ENCODE measurements around the gene MZB1.

DNA sequence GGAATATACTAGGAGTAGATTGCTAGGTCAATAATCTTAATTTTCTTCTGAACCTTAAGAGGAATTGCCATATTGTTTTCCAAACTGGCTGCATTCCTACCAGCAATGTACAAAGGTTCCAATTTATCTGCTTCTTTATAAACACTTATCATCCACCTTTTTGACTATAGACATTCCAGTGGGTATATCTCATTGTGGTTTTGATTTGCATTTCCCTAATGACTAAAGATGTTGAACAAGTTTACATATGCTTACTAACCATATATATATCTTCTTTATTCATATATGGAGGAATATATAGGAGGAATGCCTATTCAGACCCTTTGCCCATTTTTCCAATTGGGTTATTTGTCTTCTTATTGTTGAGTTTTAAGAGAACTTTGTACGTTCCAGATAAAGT is 42.0 kb upstream of the MZB1 start:
- no peak for TF ChIP-seq TAF1 (conservative IDR thresholded peaks at IDR 0.05)
- TF ChIP-seq, protein P1, sequence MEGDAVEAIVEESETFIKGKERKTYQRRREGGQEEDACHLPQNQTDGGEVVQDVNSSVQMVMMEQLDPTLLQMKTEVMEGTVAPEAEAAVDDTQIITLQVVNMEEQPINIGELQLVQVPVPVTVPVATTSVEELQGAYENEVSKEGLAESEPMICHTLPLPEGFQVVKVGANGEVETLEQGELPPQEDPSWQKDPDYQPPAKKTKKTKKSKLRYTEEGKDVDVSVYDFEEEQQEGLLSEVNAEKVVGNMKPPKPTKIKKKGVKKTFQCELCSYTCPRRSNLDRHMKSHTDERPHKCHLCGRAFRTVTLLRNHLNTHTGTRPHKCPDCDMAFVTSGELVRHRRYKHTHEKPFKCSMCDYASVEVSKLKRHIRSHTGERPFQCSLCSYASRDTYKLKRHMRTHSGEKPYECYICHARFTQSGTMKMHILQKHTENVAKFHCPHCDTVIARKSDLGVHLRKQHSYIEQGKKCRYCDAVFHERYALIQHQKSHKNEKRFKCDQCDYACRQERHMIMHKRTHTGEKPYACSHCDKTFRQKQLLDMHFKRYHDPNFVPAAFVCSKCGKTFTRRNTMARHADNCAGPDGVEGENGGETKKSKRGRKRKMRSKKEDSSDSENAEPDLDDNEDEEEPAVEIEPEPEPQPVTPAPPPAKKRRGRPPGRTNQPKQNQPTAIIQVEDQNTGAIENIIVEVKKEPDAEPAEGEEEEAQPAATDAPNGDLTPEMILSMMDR (IDR thresholded peaks at IDR 0.05; ENCODE audit: low read depth, low read length, missing input control): no peak
- TF ChIP-seq JUND (IDR thresholded peaks at IDR 0.05): no peak
- TF ChIP-seq, protein P2, sequence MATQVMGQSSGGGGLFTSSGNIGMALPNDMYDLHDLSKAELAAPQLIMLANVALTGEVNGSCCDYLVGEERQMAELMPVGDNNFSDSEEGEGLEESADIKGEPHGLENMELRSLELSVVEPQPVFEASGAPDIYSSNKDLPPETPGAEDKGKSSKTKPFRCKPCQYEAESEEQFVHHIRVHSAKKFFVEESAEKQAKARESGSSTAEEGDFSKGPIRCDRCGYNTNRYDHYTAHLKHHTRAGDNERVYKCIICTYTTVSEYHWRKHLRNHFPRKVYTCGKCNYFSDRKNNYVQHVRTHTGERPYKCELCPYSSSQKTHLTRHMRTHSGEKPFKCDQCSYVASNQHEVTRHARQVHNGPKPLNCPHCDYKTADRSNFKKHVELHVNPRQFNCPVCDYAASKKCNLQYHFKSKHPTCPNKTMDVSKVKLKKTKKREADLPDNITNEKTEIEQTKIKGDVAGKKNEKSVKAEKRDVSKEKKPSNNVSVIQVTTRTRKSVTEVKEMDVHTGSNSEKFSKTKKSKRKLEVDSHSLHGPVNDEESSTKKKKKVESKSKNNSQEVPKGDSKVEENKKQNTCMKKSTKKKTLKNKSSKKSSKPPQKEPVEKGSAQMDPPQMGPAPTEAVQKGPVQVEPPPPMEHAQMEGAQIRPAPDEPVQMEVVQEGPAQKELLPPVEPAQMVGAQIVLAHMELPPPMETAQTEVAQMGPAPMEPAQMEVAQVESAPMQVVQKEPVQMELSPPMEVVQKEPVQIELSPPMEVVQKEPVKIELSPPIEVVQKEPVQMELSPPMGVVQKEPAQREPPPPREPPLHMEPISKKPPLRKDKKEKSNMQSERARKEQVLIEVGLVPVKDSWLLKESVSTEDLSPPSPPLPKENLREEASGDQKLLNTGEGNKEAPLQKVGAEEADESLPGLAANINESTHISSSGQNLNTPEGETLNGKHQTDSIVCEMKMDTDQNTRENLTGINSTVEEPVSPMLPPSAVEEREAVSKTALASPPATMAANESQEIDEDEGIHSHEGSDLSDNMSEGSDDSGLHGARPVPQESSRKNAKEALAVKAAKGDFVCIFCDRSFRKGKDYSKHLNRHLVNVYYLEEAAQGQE (IDR thresholded peaks at IDR 0.05): no peak
- TF ChIP-seq RAD21 (IDR thresholded peaks at IDR 0.05): no peak
- no peak for TF ChIP-seq GABPA (IDR thresholded peaks at IDR 0.05 in 1 of 2, conservative IDR thresholded peaks at IDR 0.05 in 1 of 2)
- TF ChIP-seq, protein P3, sequence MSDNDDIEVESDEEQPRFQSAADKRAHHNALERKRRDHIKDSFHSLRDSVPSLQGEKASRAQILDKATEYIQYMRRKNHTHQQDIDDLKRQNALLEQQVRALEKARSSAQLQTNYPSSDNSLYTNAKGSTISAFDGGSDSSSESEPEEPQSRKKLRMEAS (IDR thresholded peaks at IDR 0.05): no peak
- no peak for TF ChIP-seq SP1 (IDR thresholded peaks at IDR 0.05)
- no peak for TF ChIP-seq FOXA1 (IDR thresholded peaks at IDR 0.05)
- no peak for TF ChIP-seq YY1 (IDR thresholded peaks at IDR 0.05)
